K562 (cell line): ENCODE results near the gene BOD1L1. TPM values are rescaled to one million over a fixed set of nuclear protein-coding genes. Genes with fewer than 3 reads are reported as not detected.

Experiments used
- BRD4 ChIP-seq: fragments of 200-600 bp; sonication (generic); IDR thresholded peaks from 2 replicates; pipeline ENCODE4 v1.6.1; 2017; ENCODE audit warnings: inconsistent platforms
- CBFB ChIP-seq: sonication (generic); formaldehyde crosslinking; IDR thresholded peaks from 2 replicates; pipeline ENCODE4 v1.4.0; 2020; ENCODE audit warnings: mild to moderate bottlenecking, missing genetic modification reagents
- CREB3L1 ChIP-seq: fragments of 450-650 bp; IDR thresholded peaks from 2 replicates; pipeline ENCODE4 v1.6.1; 2014; ENCODE audit warnings: low read depth, mild to moderate bottlenecking, moderate library complexity, borderline replicate concordance
- FOXK2 ChIP-seq, 2 experiments: fragments of 450-650 bp; IDR thresholded peaks in 1 of 2; conservative IDR thresholded peaks in 1 of 2; 2 replicates each; pipeline ENCODE4 v1.6.1; 2016; ENCODE audit warnings: low read depth in 2 of 2, mild to moderate bottlenecking in 1 of 2
- GTF2B ChIP-seq: IDR thresholded peaks from 2 replicates; pipeline ENCODE4 v1.6.1; 2011; ENCODE audit not compliant: insufficient read length; ENCODE audit errors: extremely low read depth
- MNT ChIP-seq, 2 experiments: fragments of 450-650 bp; conservative IDR thresholded peaks; 2 replicates each; pipeline ENCODE4 v1.6.1; 2017; ENCODE audit warnings: mild to moderate bottlenecking in 2 of 2, moderate library complexity in 2 of 2
- RAD21 ChIP-seq, 2 experiments: fragments of 250-450 bp in 1 of 2; fragments of 450-650 bp in 1 of 2; sonication (Bioruptor Pico) in 1 of 2; formaldehyde crosslinking in 1 of 2; IDR thresholded peaks in 1 of 2; conservative IDR thresholded peaks in 1 of 2; 2 replicates each; pipeline versions ENCODE4 v1.4.0 to v1.8.0; 2020 to 2022; ENCODE audit warnings: mild to moderate bottlenecking in 2 of 2, moderate library complexity in 1 of 2
- SNIP1 ChIP-seq: fragments of 450-650 bp; IDR thresholded peaks from 2 replicates; pipeline ENCODE4 v1.7.1; 2017; ENCODE audit warnings: low read depth, mild to moderate bottlenecking
- SRSF9 ChIP-seq: fragments of 200-400 bp; formaldehyde crosslinking; IDR thresholded peaks from 2 replicates; pipeline ENCODE4 v1.6.1; 2017; ENCODE audit warnings: low read depth, low read length, borderline replicate concordance
- UBTF ChIP-seq, 2 experiments: IDR thresholded peaks; 2 replicates each; pipeline ENCODE4 v1.6.1; 2012; ENCODE audit warnings: improper control_type of control experiment in 2 of 2, low read depth in 2 of 2, low read length in 2 of 2, borderline replicate concordance in 1 of 2
- ZBTB26 ChIP-seq: fragments of 450-650 bp; formaldehyde crosslinking; IDR thresholded peaks from 2 replicates; pipeline ENCODE4 v1.4.0; 2022; ENCODE audit warnings: missing genetic modification characterization
- ZBTB33 ChIP-seq: sonication (generic); formaldehyde crosslinking; IDR thresholded peaks from 2 replicates; pipeline ENCODE4 v1.8.1; 2023; ENCODE audit warnings: mild to moderate bottlenecking, missing genetic modification reagents
- ZC3H4 ChIP-seq: sonication (generic); formaldehyde crosslinking; IDR thresholded peaks from 2 replicates; pipeline ENCODE4 v1.9.0; 2021; ENCODE audit warnings: missing genetic modification reagents, borderline replicate concordance
- ZNF134 ChIP-seq: fragments of 250-450 bp; sonication (Bioruptor Pico); conservative IDR thresholded peaks from 2 replicates; pipeline ENCODE4 v1.4.0; 2020
- ZNF146 ChIP-seq: IDR thresholded peaks from one replicate; pipeline ENCODE4 v1.6.1; 2018; ENCODE audit warnings: missing compliant biosample characterization; ENCODE audit not compliant: unreplicated experiment
- ZNF766 ChIP-seq: fragments of 200-800 bp; sonication (Bioruptor generic); conservative IDR thresholded peaks from 2 replicates; pipeline ENCODE4 v1.6.1; 2016; ENCODE audit warnings: missing genetic modification characterization, missing compliant biosample characterization
- ZNF77 ChIP-seq: fragments of 250-450 bp; sonication (Bioruptor Pico); IDR thresholded peaks from 2 replicates; pipeline ENCODE4 v1.5.0; 2020
- polyA plus RNA-seq, 8 experiments: library from polyadenylated mRNA; depleted of rRNA in 4 of 8; stranded (reverse) in 5 of 8; unstranded in 3 of 8; fragments of >200 nt; fragmentation: Nextera tagmentation in 2 of 8; fragmentation: Illumina TruSeq in 1 of 8; extraction: Ambion mirVana in 2 of 8; extraction: Trizol in 1 of 8; gene quantifications; 2 replicates each; pipeline versions ENCODE4 v1.2.1 to v1.2.3, GENCODE V29; 2011 to 2014; ENCODE audit warnings: inconsistent platforms in 1 of 8, missing spikeins in 1 of 8
- total RNA-seq, 7 experiments: library from RNA; depleted of rRNA in 6 of 7; stranded (reverse); fragments of >200 nt in 6 of 7; fragmentation: Illumina TruSeq in 2 of 7; extraction: Trizol in 2 of 7; gene quantifications; 2 replicates each; pipeline versions ENCODE4 v1.2.1 to v1.2.3, GENCODE V29; 2011 to 2021; ENCODE audit warnings: low replicate concordance in 1 of 7

Gene BOD1L1
- total and polyA plus RNA-seq, 9 of the 15 experiments (the other 6 are each of a cell fraction or from before 2014, with no cell fraction given): 4.8 to 23.2 (median 17.7) TPM

- peak in 1 of 2 experiments; percentile 86; a peak in 3 of 4 replicates for TF ChIP-seq MNT (conservative IDR thresholded peaks at IDR 0.05)
- no peak; the same call in 1 of the 2 replicates for TF ChIP-seq BRD4
- TF ChIP-seq ZC3H4 (CRISPR knock-in tag): no peak
- no peak for TF ChIP-seq ZNF134 (CRISPR knock-in tag)
- no peak for TF ChIP-seq ZNF146 (CRISPR knock-in tag)
- no peak for TF ChIP-seq CBFB
- peak; percentile 71; the same call in 1 of the 2 replicates for TF ChIP-seq CREB3L1
- peak in 1 of 2 experiments; percentile 65; a peak in 1 of 4 replicates for TF ChIP-seq UBTF (IDR thresholded peaks at IDR 0.05; ENCODE audit: borderline replicate concordance in 1 of 2, low read depth in 2 of 2, low read length in 2 of 2)
- no peak for TF ChIP-seq GTF2B
- TF ChIP-seq FOXK2 (conservative IDR thresholded peaks at IDR 0.05 in 1 of 2, IDR thresholded peaks at IDR 0.05 in 1 of 2; ENCODE audit: low read depth in 2 of 2): peak; percentile 96 to 98
- TF ChIP-seq RAD21 (CRISPR knock-in tag; conservative IDR thresholded peaks at IDR 0.05 in 1 of 2, IDR thresholded peaks at IDR 0.05 in 1 of 2): no peak
- TF ChIP-seq SRSF9: no peak
- TF ChIP-seq ZBTB33 (CRISPR knock-in tag): peak; percentile 17; the same call in 1 of the 2 replicates
- peak; percentile 74 for TF ChIP-seq ZNF766 (CRISPR knock-in tag)
- no peak for TF ChIP-seq ZNF77
- no peak for TF ChIP-seq SNIP1
- no peak for TF ChIP-seq ZBTB26 (CRISPR knock-in tag)
These were observed at the start of gene BOD1L1 (continued) for GRCh38 chr4:13627606-13628311.
